Lower lobe of right lung (tissue), 2 donors: ENCODE results near the gene THSD4. TPM values are rescaled to one million over a fixed set of nuclear protein-coding genes. Genes with fewer than 3 reads are reported as not detected.
A peak's percentile ranks its signal among the peaks of the same experiment; 100 is the strongest.

Source experiments
- ATAC-seq, 2 donors: fragments of 200-7000 bp; cut with Tn5 transposase; one replicate each; pipeline ENCODE4 v1.9.1; 2020 to 2022; ENCODE audit warnings: mild to moderate bottlenecking in 2 of 2, moderate library complexity in 2 of 2
- DNase-seq: peaks from one replicate; pipeline ENCODE4 v3.0.0-alpha.2; 2020
- H3K27ac ChIP-seq: fragments of 200-600 bp; one replicate; pipeline ENCODE4 v1.8.0; 2022
- H3K27me3 ChIP-seq: fragments of 200-600 bp; one replicate; pipeline ENCODE4 v1.8.0; 2022; ENCODE audit warnings: low read depth
- H3K36me3 ChIP-seq: fragments of 200-600 bp; one replicate; pipeline ENCODE4 v1.8.0; 2022; ENCODE audit warnings: mild to moderate bottlenecking
- H3K4me1 ChIP-seq: fragments of 200-600 bp; one replicate; pipeline ENCODE4 v1.8.0; 2022
- H3K4me3 ChIP-seq: fragments of 200-600 bp; one replicate; pipeline ENCODE4 v1.8.0; 2022; ENCODE audit warnings: mild to moderate bottlenecking
- H3K9me3 ChIP-seq: fragments of 200-600 bp; one replicate; pipeline ENCODE4 v1.8.0; 2022
- intact Hi-C: fragments of 100-400 bp; cut with DNase I; formaldehyde crosslinking; loops from one replicate; pipeline ENCODE4 v1.11.0; 2022
- total RNA-seq: library from RNA; stranded (reverse); fragmentation: NEBNext Ultra II Directional; extraction: Animal tissue kit (Norgen Biotek cat#: 25700); gene quantifications from one replicate; pipeline ENCODE4 v1.2.1, GENCODE V29; 2021
- TF ChIP-seq, protein P1 (sequence below): fragments of 200-600 bp; IDR thresholded peaks from one replicate; pipeline ENCODE4 v1.8.0; 2022; ENCODE audit warnings: antibody characterized with exemption, mild to moderate bottlenecking
- donor health status: DM: no; HTN: yes; CAD: no; lungs with severe emphysema.

The THSD4 gene
- total RNA-seq, 1 donor from 2014 or later, result 18.2 TPM

DNA sequence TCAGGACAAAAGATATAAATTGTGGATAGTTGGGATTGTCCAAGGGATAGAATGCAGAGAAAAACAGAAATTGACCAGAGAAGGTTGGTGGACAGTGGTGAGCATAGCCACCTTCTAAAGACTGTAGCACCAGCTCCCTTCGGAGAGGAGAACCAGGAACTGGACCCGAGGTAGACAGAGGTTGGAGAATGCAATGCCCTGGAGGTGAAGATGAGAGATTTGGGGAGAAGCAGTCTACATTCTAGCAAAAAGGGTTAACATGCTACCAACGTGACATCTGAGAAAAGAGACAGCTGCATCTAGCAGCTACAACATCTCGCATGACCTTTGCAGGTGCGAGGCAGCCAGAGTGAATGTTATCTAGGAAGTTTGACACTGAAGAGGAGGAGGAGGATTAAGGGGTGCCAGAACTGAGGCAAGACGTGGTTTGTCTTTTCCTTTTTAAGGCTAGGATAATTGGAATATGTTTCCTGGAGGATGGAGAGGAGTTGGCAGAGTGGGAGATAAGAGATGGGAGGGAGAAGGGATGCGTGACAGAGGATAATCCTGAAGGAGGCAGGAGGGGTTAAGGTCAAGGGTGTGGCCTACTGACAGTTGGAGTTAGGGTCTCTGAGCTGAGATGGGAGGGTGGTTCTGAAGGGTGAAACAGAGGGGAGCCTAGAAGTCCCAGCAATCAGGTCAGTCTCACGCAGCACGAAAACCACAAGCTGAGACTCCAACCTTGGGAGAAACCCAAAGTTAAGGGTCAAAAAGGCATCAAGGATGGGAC lies 591.4 kb downstream of the THSD4 start:
- Histone ChIP-seq H3K36me3 (no peaks in the 10 kb centered on the region), H3K27me3 (no peaks in the 10 kb centered on the region), H3K9me3 (no peaks in the 10 kb centered on the region), H3K27ac (peak overlapping the region; percentile 56), H3K4me1 (peaks cover 7% of the 10 kb centered on the region), H3K4me3 (no peak overlapping the region)
- TF ChIP-seq, protein P1, sequence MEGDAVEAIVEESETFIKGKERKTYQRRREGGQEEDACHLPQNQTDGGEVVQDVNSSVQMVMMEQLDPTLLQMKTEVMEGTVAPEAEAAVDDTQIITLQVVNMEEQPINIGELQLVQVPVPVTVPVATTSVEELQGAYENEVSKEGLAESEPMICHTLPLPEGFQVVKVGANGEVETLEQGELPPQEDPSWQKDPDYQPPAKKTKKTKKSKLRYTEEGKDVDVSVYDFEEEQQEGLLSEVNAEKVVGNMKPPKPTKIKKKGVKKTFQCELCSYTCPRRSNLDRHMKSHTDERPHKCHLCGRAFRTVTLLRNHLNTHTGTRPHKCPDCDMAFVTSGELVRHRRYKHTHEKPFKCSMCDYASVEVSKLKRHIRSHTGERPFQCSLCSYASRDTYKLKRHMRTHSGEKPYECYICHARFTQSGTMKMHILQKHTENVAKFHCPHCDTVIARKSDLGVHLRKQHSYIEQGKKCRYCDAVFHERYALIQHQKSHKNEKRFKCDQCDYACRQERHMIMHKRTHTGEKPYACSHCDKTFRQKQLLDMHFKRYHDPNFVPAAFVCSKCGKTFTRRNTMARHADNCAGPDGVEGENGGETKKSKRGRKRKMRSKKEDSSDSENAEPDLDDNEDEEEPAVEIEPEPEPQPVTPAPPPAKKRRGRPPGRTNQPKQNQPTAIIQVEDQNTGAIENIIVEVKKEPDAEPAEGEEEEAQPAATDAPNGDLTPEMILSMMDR, result no peak
- DNase-seq, result no peak
- ATAC-seq, result peak in 1 of 2 donors; percentile 23
- intact Hi-C loops, result no loop called here

DNA sequence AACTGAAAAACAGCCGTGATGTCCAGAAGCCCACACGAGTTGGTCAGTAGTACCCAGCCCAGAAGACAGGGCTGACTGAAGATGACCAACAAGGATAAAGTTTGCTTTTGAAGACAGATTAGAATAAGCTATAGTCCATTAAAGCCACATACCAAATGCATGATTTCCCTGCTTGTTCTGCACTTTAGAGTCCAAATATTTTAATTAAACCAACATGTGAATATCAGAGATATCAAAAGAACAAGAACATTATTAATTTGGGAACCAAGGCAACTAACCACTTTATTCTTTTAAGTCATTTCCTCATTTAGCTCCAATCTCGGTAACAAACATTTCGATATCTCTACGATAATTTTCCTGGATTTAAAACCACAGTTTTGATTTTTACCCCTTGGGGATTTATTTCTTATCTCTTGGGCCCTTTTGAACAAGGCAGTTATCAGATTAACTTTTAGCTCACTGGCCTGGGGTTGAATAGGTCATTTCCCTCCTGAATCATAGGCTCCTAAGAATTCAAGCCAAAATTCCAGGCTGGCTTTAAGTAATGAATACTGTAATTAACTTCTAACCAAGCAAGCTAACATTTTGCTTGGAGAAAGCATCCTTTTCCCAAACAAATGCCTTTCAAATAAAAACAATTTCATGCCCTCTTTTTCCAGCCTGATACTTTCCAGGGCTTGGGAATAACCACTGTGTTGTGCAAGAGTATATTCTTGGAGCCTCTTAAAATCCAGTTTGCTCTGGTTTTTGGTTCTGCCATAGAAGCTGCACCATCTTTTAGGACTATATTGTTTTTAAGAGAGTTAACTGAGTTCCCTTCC lies 592.2 kb downstream of the THSD4 start:
- TF ChIP-seq, protein P1, result no peak
- Histone ChIP-seq H3K4me3 (no peak overlapping the region), H3K36me3 (no peaks in the 10 kb centered on the region), H3K9me3 (no peaks in the 10 kb centered on the region), H3K4me1 (peaks cover 7% of the 10 kb centered on the region), H3K27ac (peak overlapping the region; percentile 56), H3K27me3 (no peaks in the 10 kb centered on the region)
- ATAC-seq (peak; percentile 22 to 50), DNase-seq (no peak)
- intact Hi-C loops, result no loop called here

DNA sequence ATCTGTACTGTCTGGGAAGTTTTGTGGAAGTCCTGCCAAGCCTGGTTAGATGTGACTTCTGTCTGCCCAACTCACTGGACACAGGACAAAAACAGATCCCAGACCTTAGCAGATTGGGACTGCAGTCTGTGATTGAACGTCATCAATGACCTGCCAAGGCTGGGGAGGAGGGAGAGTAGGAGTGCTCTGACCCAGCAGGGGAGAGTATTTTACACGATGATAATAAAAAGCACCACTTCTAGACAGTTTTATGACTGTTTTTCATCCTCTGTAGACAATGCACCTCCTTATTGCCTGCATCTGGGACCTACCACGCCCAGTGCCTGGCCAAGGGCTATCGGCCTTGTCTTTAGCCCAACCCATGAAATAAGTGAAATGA lies 592.8 kb downstream of the THSD4 start:
- peaks cover 7% of the 10 kb centered on the region for H3K4me1 ChIP-seq
- intact Hi-C loops, result no loop called here
- no peaks in the 10 kb centered on the region for H3K36me3 ChIP-seq
- H3K27me3 ChIP-seq, result no peaks in the 10 kb centered on the region
- ATAC-seq, result peak; percentile 19 to 22
- DNase-seq, result no peak
- H3K4me3 ChIP-seq, result no peak overlapping the region
- TF ChIP-seq, protein P1, result no peak
- peak overlapping the region; percentile 56 for H3K27ac ChIP-seq
- no peaks in the 10 kb centered on the region for H3K9me3 ChIP-seq

DNA sequence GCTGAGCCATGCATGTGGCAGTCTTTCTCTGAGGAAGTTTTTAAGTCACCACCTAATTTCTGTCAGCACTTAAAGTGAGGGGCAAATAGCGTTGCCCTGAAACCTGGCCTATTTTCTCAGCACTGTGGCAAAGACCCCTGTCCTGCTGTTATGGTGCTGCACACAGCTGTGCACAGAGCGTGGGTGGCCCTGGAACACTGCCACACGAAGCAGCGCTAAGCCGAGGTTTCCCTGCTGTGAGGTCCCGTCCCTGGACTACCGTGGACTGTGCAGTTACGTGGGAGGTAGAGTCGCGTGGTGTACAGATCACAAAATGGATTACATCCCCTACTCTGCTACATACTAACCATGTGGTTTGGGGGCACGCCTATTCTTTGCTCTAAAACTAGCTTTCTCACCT lies 593.5 kb downstream of the THSD4 start:
- H3K27me3 ChIP-seq, result no peaks in the 10 kb centered on the region
- H3K27ac ChIP-seq, result peak overlapping the region; percentile 56
- intact Hi-C loops, result no loop called here
- H3K4me1 ChIP-seq, result peaks cover 11% of the 10 kb centered on the region
- TF ChIP-seq, protein P1, result no peak
- H3K9me3 ChIP-seq, result no peaks in the 10 kb centered on the region
- DNase-seq (no peak), ATAC-seq (peak in 1 of 2 donors; percentile 38)
- no peak overlapping the region for H3K4me3 ChIP-seq
- no peaks in the 10 kb centered on the region for H3K36me3 ChIP-seq

DNA sequence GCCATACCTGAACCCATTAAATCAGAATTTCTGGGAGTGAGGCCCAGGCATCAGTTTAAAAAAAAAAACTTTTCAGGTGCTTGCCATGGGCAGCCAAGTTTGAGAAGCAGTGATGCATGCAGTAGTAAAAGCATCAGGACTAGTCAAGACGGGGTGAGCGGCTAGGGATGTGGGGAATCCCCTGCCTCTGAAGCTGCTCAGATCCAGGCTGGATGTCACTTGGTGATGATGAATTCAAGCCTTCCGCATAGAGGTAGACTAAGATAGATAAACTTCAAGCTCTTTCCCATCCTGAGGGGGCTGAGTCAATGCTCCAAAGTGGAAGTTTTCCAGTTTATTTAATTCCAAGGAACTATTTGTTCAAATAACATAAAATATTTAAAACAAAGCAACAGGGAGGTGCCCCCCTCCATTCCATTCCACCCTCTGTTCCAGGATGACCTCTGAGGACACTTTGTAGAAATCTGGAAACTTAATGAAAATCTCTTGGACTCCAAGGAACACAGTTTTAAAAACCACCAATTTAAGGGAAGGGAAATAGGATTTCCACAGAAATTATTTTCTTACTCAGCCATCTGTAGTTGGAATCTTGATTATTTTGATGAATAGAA lies 594.6 kb downstream of the THSD4 start:
- TF ChIP-seq, protein P1, result no peak
- ATAC-seq, result peak; percentile 18 to 46
- no peaks in the 10 kb centered on the region for H3K9me3 ChIP-seq
- no peaks in the 10 kb centered on the region for H3K36me3 ChIP-seq
- H3K4me1 ChIP-seq, result peaks cover 11% of the 10 kb centered on the region
- intact Hi-C loops, result no loop called here
- no peaks in the 10 kb centered on the region for H3K27me3 ChIP-seq
- no peak overlapping the region for H3K4me3 ChIP-seq
- H3K27ac ChIP-seq, result peak overlapping the region; percentile 0
- DNase-seq, result no peak
